Caco-2 (cell line): ENCODE measurements around the gene AXDND1. TPM values are rescaled to one million over a fixed set of nuclear protein-coding genes. Genes with fewer than 3 reads are reported as not detected.
"Not testable (repeated sequence)": the region's sequence is repeated elsewhere in the genome, so short reads cannot be mapped to it uniquely, and the experiment has no call there.

ENCODE experiments used
- BruUV-seq: library from RNA; stranded (reverse); fragments of 400-500 nt; replicated peaks from 2 replicates; lab custom pipeline; 2021; lab: Mats Ljungman, UMichigan
- CTCF ChIA-PET: fragments of 300-600 bp; sonication (Branson Sonifier 250); formaldehyde crosslinking; loops from one replicate; lab custom pipeline; 2022; ENCODE audit warnings: antibody characterized with exemption; lab: Charles Lee
- POLR2A ChIA-PET: fragments of 300-600 bp; sonication (Branson Sonifier 250); formaldehyde crosslinking; loops from one replicate; lab custom pipeline; 2022; ENCODE audit warnings: antibody characterized with exemption; lab: Charles Lee
- DNase-seq, 2 experiments: peaks; one replicate each; pipeline versions ENCODE4 v3.0.0 to v3.0.0-alpha.2; 2020 to 2022
- H3K27me3 ChIP-seq: replicated peaks from 2 replicates; pipeline ENCODE4 v1.6.0; 2011; ENCODE audit warnings: low read length; ENCODE audit not compliant: control insufficient read depth, insufficient read depth
- H3K36me3 ChIP-seq: 2 replicates; pipeline ENCODE4 v1.5.1; 2011; ENCODE audit warnings: low read length; ENCODE audit not compliant: control insufficient read depth, insufficient read depth
- H3K4me1 ChIP-seq: fragments of 250-450 bp; sonication (Bioruptor Pico); 2 replicates; pipeline ENCODE4 v1.5.1; 2020; ENCODE audit warnings: mild to moderate bottlenecking
- H3K4me3 ChIP-seq: 2 replicates; pipeline ENCODE4 v1.5.1; 2011; ENCODE audit warnings: low read depth, mild to moderate bottlenecking, control low read depth, low read length
- H3K9me3 ChIP-seq: fragments of 250-450 bp; sonication (Bioruptor Pico); 2 replicates; pipeline ENCODE4 v1.5.1; 2020; ENCODE audit warnings: mild to moderate bottlenecking, moderate library complexity
- H3K27ac Mint-ChIP-seq: one replicate; pipeline ENCODE4 v1.8.0; 2022; ENCODE audit warnings: mixed read lengths; ENCODE audit not compliant: unreplicated experiment
- H3K27me3 Mint-ChIP-seq: one replicate; pipeline ENCODE4 v1.8.0; 2022; ENCODE audit warnings: mixed read lengths; ENCODE audit not compliant: insufficient read depth, unreplicated experiment
- H3K36me3 Mint-ChIP-seq: one replicate; pipeline ENCODE4 v1.8.0; 2022; ENCODE audit warnings: mild to moderate bottlenecking, mixed read lengths; ENCODE audit not compliant: insufficient read depth, unreplicated experiment
- H3K4me1 Mint-ChIP-seq: one replicate; pipeline ENCODE4 v1.8.0; 2022; ENCODE audit warnings: low read depth, mixed read lengths; ENCODE audit not compliant: unreplicated experiment
- H3K4me3 Mint-ChIP-seq: one replicate; pipeline ENCODE4 v1.8.0; 2022; ENCODE audit warnings: mild to moderate bottlenecking, moderate library complexity, mixed read lengths; ENCODE audit not compliant: unreplicated experiment
- H3K9me3 Mint-ChIP-seq: one replicate; pipeline ENCODE4 v1.8.0; 2022; ENCODE audit warnings: mixed read lengths; ENCODE audit not compliant: unreplicated experiment
- intact Hi-C: fragments of 100-400 bp; cut with micrococcal nuclease; formaldehyde crosslinking; loops from one replicate; pipeline ENCODE4 v1.10.0; 2022; ENCODE audit not compliant: unreplicated experiment
- total RNA-seq: library from RNA; stranded (reverse); gene quantifications from 2 replicates; pipeline ENCODE4 v1.2.3, GENCODE V29; 2022
- TF ChIP-seq, protein P1 (sequence below), 2 experiments: fragments of 200-600 bp in 1 of 2; IDR thresholded peaks; 1 replicate in 1 of 2; 2 replicates in 1 of 2; pipeline versions ENCODE4 v1.5.1 to v1.8.0; 2011 to 2022; ENCODE audit warnings: antibody characterized with exemption in 1 of 2, control low read depth in 1 of 2, inconsistent platforms in 1 of 2, low read depth in 1 of 2, low read length in 1 of 2, mild to moderate bottlenecking in 1 of 2, moderate library complexity in 1 of 2; ENCODE audit not compliant: insufficient read depth in 1 of 2, severe bottlenecking in 1 of 2, unreplicated experiment in 1 of 2

AXDND1 gene
- total RNA-seq, 1 experiment from 2014 or later: not detected

DNA sequence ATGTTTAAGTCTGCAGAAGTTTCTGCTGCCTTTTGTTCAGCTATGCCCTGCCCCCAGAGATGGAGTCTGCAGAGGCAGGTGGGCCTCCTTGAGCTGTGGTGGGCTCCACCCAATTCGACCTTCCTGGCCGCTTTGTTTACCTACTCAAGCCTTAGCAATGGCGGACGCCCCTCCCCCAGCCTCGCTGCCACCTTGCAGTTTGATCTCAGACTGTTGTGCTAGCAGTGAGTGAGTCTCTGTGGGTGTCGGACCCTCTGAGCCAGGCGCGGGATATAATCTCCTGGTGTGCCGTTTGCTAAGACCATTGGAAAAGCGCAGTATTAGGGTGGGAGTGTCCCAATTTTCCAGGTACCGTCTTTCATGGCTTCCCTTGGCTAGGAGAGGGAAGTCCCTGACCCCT, 99.9 kb downstream of the AXDND1 start:
- H3K36me3 ChIP-seq, intact Hi-C loops, POLR2A ChIA-PET, BruUV-seq, H3K9me3 Mint-ChIP-seq, DNase-seq, H3K4me3 Mint-ChIP-seq, H3K36me3 Mint-ChIP-seq, H3K9me3 ChIP-seq, H3K27me3 ChIP-seq, H3K4me1 Mint-ChIP-seq, H3K4me3 ChIP-seq, H3K4me1 ChIP-seq, H3K27ac Mint-ChIP-seq, CTCF ChIA-PET: not testable (repeated sequence)
- peaks cover 20% of the 10 kb centered on the region for H3K27me3 Mint-ChIP-seq

DNA sequence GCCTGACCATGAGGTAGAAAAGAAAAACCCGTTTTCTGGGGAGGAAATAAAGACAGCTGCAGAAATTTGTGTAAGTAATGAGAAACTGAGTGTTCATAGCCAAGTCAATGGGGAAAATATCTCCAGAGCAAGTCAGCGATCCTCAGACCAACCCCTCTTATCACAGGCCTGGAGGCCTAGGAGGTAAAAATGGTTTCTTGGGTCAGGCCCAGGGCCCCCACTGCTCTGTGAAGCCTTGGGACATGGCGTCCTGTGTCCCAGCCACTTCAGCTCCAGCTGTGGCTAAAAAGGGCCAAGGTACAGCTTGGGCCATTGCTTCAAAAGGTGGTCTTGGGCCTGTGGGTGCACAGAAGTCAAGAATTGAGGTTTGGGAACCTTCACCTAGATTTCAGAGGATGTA, 108.9 kb downstream of the AXDND1 start:
- BruUV-seq: no TSS peak
- H3K9me3 ChIP-seq: peaks cover 24% of the 10 kb centered on the region
- H3K9me3 Mint-ChIP-seq: peaks cover 24% of the 10 kb centered on the region

DNA sequence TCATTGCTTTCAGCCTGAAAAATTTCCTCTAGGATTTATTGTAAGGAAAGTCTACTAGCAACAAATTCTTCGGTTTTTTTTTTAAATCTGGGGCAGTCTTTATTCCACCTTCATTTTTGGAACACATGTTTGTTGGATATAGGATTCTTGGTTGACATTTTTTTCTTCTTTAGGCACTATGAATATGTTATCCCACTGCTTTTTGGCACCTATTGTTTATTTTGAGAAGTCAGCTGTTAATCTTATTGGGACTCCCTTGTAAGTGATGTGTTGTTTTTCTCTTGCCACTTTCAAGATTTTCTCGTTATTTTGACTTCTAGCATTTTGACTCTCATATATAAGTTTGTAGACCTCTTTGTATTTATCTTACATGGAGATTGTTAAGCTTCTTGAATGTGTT, 110.7 kb downstream of the AXDND1 start:
- Mint-ChIP-seq H3K27ac (no peak overlapping the region), H3K27me3 (no peaks in the 10 kb centered on the region), H3K4me3 (no peak overlapping the region), H3K9me3 (peaks cover 24% of the 10 kb centered on the region), H3K4me1 (no peaks in the 10 kb centered on the region), H3K36me3 (no peaks in the 10 kb centered on the region)
- Histone ChIP-seq H3K4me1 (no peaks in the 10 kb centered on the region), H3K9me3 (peaks cover 24% of the 10 kb centered on the region), H3K4me3 (no peak overlapping the region), H3K27me3 (no peaks in the 10 kb centered on the region), H3K36me3 (no peaks in the 10 kb centered on the region)
- no TSS peak for BruUV-seq
- no peak for DNase-seq
- POLR2A ChIA-PET: no interaction called here
- intact Hi-C loops: no loop called here
- TF ChIP-seq, protein P1, sequence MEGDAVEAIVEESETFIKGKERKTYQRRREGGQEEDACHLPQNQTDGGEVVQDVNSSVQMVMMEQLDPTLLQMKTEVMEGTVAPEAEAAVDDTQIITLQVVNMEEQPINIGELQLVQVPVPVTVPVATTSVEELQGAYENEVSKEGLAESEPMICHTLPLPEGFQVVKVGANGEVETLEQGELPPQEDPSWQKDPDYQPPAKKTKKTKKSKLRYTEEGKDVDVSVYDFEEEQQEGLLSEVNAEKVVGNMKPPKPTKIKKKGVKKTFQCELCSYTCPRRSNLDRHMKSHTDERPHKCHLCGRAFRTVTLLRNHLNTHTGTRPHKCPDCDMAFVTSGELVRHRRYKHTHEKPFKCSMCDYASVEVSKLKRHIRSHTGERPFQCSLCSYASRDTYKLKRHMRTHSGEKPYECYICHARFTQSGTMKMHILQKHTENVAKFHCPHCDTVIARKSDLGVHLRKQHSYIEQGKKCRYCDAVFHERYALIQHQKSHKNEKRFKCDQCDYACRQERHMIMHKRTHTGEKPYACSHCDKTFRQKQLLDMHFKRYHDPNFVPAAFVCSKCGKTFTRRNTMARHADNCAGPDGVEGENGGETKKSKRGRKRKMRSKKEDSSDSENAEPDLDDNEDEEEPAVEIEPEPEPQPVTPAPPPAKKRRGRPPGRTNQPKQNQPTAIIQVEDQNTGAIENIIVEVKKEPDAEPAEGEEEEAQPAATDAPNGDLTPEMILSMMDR (IDR thresholded peaks at IDR 0.05; ENCODE audit: insufficient read depth in 1 of 2, low read depth in 1 of 2, low read length in 1 of 2, severe bottlenecking in 1 of 2, unreplicated experiment in 1 of 2): no peak
- CTCF ChIA-PET: no interaction called here

More for the DNA sequence above, 108.9 kb downstream of the AXDND1 start:
- TF ChIP-seq, protein P1 (IDR thresholded peaks at IDR 0.05; ENCODE audit: insufficient read depth in 1 of 2, low read depth in 1 of 2, low read length in 1 of 2, severe bottlenecking in 1 of 2, unreplicated experiment in 1 of 2): no peak
- Mint-ChIP-seq H3K27ac (no peak overlapping the region), H3K36me3 (no peaks in the 10 kb centered on the region), H3K4me3 (no peak overlapping the region), H3K27me3 (no peaks in the 10 kb centered on the region), H3K4me1 (no peaks in the 10 kb centered on the region)
- intact Hi-C loops: no loop called here
- Histone ChIP-seq H3K4me1 (no peaks in the 10 kb centered on the region), H3K36me3 (no peaks in the 10 kb centered on the region), H3K27me3 (no peaks in the 10 kb centered on the region), H3K4me3 (no peak overlapping the region)
- CTCF ChIA-PET: no interaction called here
- DNase-seq: no peak
- POLR2A ChIA-PET: no interaction called here

DNA sequence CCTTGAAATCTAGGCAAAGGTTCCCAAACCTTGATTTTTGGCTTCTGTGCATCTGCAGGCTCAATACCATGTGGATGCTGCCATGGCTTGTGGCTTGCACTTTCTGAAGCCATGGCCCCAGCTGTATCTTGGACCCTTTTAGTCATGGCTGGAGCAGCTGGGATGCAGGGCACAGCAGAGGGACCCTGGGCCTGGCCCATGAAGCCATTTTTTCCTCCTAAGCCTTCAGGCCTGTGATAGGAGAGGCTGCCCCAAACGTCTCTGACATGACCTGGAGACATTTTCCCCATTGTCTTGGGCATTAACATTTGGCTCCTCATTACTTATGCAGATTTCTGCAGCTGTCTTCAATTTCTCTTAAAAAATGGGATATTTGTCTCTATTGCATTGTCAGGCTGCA, 112.6 kb downstream of the AXDND1 start:
- POLR2A ChIA-PET: no interaction called here
- no peak overlapping the region for H3K4me3 Mint-ChIP-seq
- no peaks in the 10 kb centered on the region for H3K36me3 Mint-ChIP-seq

More for the DNA sequence above, 112.6 kb downstream of the AXDND1 start:
- H3K36me3 ChIP-seq: no peaks in the 10 kb centered on the region
- H3K4me1 Mint-ChIP-seq: no peaks in the 10 kb centered on the region
- H3K4me1 ChIP-seq: no peaks in the 10 kb centered on the region
- TF ChIP-seq, protein P1 (IDR thresholded peaks at IDR 0.05; ENCODE audit: insufficient read depth in 1 of 2, low read depth in 1 of 2, low read length in 1 of 2, severe bottlenecking in 1 of 2, unreplicated experiment in 1 of 2): no peak
- intact Hi-C loops: no loop called here
- peaks cover 24% of the 10 kb centered on the region for H3K9me3 Mint-ChIP-seq
- H3K9me3 ChIP-seq: peaks cover 24% of the 10 kb centered on the region
- no TSS peak for BruUV-seq
- no peaks in the 10 kb centered on the region for H3K27me3 ChIP-seq
- CTCF ChIA-PET: no interaction called here
- no peak for DNase-seq
- no peak overlapping the region for H3K27ac Mint-ChIP-seq
- H3K4me3 ChIP-seq: no peak overlapping the region
- no peaks in the 10 kb centered on the region for H3K27me3 Mint-ChIP-seq
